MM.1S (cell line): Measurements from ENCODE around the gene LCE3C.

Source experiments
- DNase-seq: peaks from one replicate; pipeline ENCODE4 v3.0.0-alpha.2; 2015
- H2AFZ ChIP-seq: fragments of 300-600 bp; sonication (generic); 2 replicates; pipeline ENCODE4 v1.6.0; 2016; ENCODE audit warnings: antibody characterized with exemption, low read length
- H3F3A ChIP-seq: fragments of 300-600 bp; sonication (generic); 2 replicates; pipeline ENCODE4 v1.6.1; 2016; ENCODE audit warnings: mild to moderate bottlenecking, antibody characterized with exemption, low read length, moderate library complexity, mixed read lengths; ENCODE audit not compliant: insufficient read depth
- H3K27ac ChIP-seq: fragments of 300-600 bp; sonication (generic); 2 replicates; pipeline ENCODE4 v1.5.1; 2016; ENCODE audit warnings: mild to moderate bottlenecking, low read length
- H3K27me3 ChIP-seq: fragments of 300-600 bp; sonication (generic); replicated peaks from 2 replicates; pipeline ENCODE4 v1.6.0; 2016; ENCODE audit warnings: low read length; ENCODE audit not compliant: insufficient read depth
- H3K36me3 ChIP-seq: fragments of 300-600 bp; sonication (generic); replicated peaks from 2 replicates; pipeline ENCODE4 v1.6.1; 2016; ENCODE audit warnings: mild to moderate bottlenecking, low read length, mixed read lengths; ENCODE audit not compliant: insufficient read depth
- H3K4me1 ChIP-seq: fragments of 300-600 bp; sonication (generic); 2 replicates; pipeline ENCODE4 v1.6.1; 2016; ENCODE audit warnings: low read length, mixed read lengths
- H3K4me2 ChIP-seq: fragments of 300-600 bp; sonication (generic); 2 replicates; pipeline ENCODE4 v1.6.0; 2016; ENCODE audit warnings: low read depth, low read length
- H3K4me3 ChIP-seq: fragments of 300-600 bp; sonication (generic); 2 replicates; pipeline ENCODE4 v1.5.1; 2016; ENCODE audit warnings: low read length, mixed read lengths
- H3K79me2 ChIP-seq: fragments of 300-600 bp; sonication (generic); 2 replicates; pipeline ENCODE4 v1.6.1; 2016; ENCODE audit warnings: mixed run types, low read length, mixed read lengths
- H3K9ac ChIP-seq: fragments of 300-600 bp; sonication (generic); 2 replicates; pipeline ENCODE4 v1.6.1; 2016; ENCODE audit warnings: low read length, mixed read lengths
- H3K9me2 ChIP-seq: fragments of 300-600 bp; sonication (generic); replicated peaks from 2 replicates; pipeline ENCODE4 v1.6.1; 2016; ENCODE audit warnings: mild to moderate bottlenecking, low read length, mixed read lengths; ENCODE audit not compliant: insufficient read depth
- H3K9me3 ChIP-seq: fragments of 300-600 bp; sonication (generic); replicated peaks from 2 replicates; pipeline ENCODE4 v1.6.1; 2016; ENCODE audit warnings: mild to moderate bottlenecking, low read length, mixed read lengths; ENCODE audit not compliant: insufficient read depth
- H4K20me1 ChIP-seq: fragments of 300-600 bp; sonication (generic); 2 replicates; pipeline ENCODE4 v1.6.1; 2016; ENCODE audit warnings: mild to moderate bottlenecking, low read length, moderate library complexity, mixed read lengths; ENCODE audit not compliant: insufficient read depth
- CTCF ChIP-seq: fragments of 300-600 bp; sonication (generic); IDR thresholded peaks from 2 replicates; pipeline ENCODE4 v1.5.1; 2016; ENCODE audit warnings: antibody characterized with exemption, low read length, mixed read lengths
- EZH2 ChIP-seq: fragments of 300-600 bp; sonication (generic); optimal IDR thresholded peaks from 2 replicates; pipeline ENCODE3; 2017; ENCODE audit warnings: low read depth, mild to moderate bottlenecking, antibody characterized with exemption, low read length, mixed read lengths
- EZH2phosphoT487 ChIP-seq: fragments of 300-600 bp; sonication (generic); IDR thresholded peaks from 2 replicates; pipeline ENCODE4 v1.6.1; 2018; ENCODE audit warnings: antibody characterized with exemption, low read length

LCE3C gene

GRCh38 chr1:152626744-152627143, 26.7 kb downstream of the LCE3C start:
- Histone ChIP-seq H3K79me2 (no peaks in the 10 kb centered on the region), H4K20me1 (no peaks in the 10 kb centered on the region), H3K9me3 (no peaks in the 10 kb centered on the region), H3K4me3 (no peak overlapping the region), H3K27me3 (no peaks in the 10 kb centered on the region), H3F3A (no peaks in the 10 kb centered on the region), H3K36me3 (no peaks in the 10 kb centered on the region), H3K9me2 (no peaks in the 10 kb centered on the region), H3K27ac (no peak overlapping the region), H3K9ac (no peak overlapping the region), H2AFZ (no peak overlapping the region), H3K4me1 (no peaks in the 10 kb centered on the region), H3K4me2 (no peak overlapping the region)
- TF ChIP-seq EZH2 (no peak), EZH2phosphoT487 (no peak), CTCF (no peak)
- no peak for DNase-seq

- no peak overlapping the region for H3K9ac ChIP-seq
- no peaks in the 10 kb centered on the region for H3K79me2 ChIP-seq
- no peaks in the 10 kb centered on the region for H4K20me1 ChIP-seq
- H3K27ac ChIP-seq: no peak overlapping the region
- TF ChIP-seq EZH2: no peak
- no peak for TF ChIP-seq EZH2phosphoT487
- no peak for TF ChIP-seq CTCF
- no peaks in the 10 kb centered on the region for H3K9me3 ChIP-seq
- H3K4me3 ChIP-seq: no peak overlapping the region
- no peaks in the 10 kb centered on the region for H3K4me1 ChIP-seq
- no peak for DNase-seq
- H2AFZ ChIP-seq: no peak overlapping the region
- H3F3A ChIP-seq: no peaks in the 10 kb centered on the region
- no peak overlapping the region for H3K4me2 ChIP-seq
- no peaks in the 10 kb centered on the region for H3K36me3 ChIP-seq
- H3K9me2 ChIP-seq: no peaks in the 10 kb centered on the region
- no peaks in the 10 kb centered on the region for H3K27me3 ChIP-seq
Observed at GRCh38 chr1:152630596-152630995, 30.6 kb downstream of the LCE3C start.

- H3K27ac ChIP-seq: no peak overlapping the region
- no peaks in the 10 kb centered on the region for H3K9me2 ChIP-seq
Observed at GRCh38 chr1:152640351-152640750, 40.3 kb downstream of the LCE3C start.

More at GRCh38 chr1:152640351-152640750, 40.3 kb downstream of the LCE3C start:
- H3K27me3 ChIP-seq: no peaks in the 10 kb centered on the region
- TF ChIP-seq CTCF (no peak), EZH2phosphoT487 (no peak), EZH2 (no peak)
- H3K79me2 ChIP-seq: no peaks in the 10 kb centered on the region
- no peak overlapping the region for H3K4me2 ChIP-seq
- no peak overlapping the region for H3K4me3 ChIP-seq
- no peak overlapping the region for H3K9ac ChIP-seq
- no peak for DNase-seq
- no peaks in the 10 kb centered on the region for H3K9me3 ChIP-seq
- no peaks in the 10 kb centered on the region for H3F3A ChIP-seq
- no peak overlapping the region for H2AFZ ChIP-seq
- no peaks in the 10 kb centered on the region for H3K4me1 ChIP-seq
- no peaks in the 10 kb centered on the region for H3K36me3 ChIP-seq
- no peaks in the 10 kb centered on the region for H4K20me1 ChIP-seq
